Adrenal gland (tissue), 5 donors: ENCODE measurements around the gene NR5A2.

ENCODE experiments used
- POLR2A ChIP-seq, 2 donors: fragments of 450-650 bp; IDR thresholded peaks; one replicate each; pipeline ENCODE4 v1.6.1; 2017; ENCODE audit warnings: antibody characterized with exemption in 2 of 2, mild to moderate bottlenecking in 2 of 2, moderate library complexity in 1 of 2
- TF ChIP-seq, protein P1 (sequence below), 6 experiments: fragments of 450-650 bp in 4 of 6; fragments of 200-600 bp in 2 of 6; sonication (generic) in 1 of 6; IDR thresholded peaks; 1 replicate in 5 of 6; 2 replicates in 1 of 6; pipeline versions ENCODE4 v1.5.1 to v1.8.0; 2016 to 2021; ENCODE audit warnings: antibody characterized with exemption in 6 of 6, mild to moderate bottlenecking in 2 of 6, moderate library complexity in 1 of 6
- donor health status: DM: no; HTN: no; CAD: no.

DNA sequence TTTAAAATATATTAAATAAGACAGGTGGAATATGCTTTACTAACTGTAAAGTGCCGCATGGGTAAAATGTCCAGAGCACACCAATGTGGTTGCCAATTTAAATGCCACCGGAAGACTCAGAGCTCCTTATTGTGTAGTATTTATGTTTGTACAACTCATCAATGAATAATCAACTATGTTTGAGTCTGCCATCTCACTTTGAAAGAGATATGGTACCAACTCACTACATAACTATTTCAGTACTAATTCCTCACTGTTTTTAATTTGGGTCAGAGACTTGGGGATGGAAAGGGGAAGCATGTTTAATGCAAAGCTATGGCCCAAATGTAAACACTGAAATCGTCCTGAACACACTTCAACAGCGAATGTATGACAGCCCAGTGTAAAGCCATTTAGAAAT is 144.8 kb downstream of the NR5A2 start:
- TF ChIP-seq, protein P1, sequence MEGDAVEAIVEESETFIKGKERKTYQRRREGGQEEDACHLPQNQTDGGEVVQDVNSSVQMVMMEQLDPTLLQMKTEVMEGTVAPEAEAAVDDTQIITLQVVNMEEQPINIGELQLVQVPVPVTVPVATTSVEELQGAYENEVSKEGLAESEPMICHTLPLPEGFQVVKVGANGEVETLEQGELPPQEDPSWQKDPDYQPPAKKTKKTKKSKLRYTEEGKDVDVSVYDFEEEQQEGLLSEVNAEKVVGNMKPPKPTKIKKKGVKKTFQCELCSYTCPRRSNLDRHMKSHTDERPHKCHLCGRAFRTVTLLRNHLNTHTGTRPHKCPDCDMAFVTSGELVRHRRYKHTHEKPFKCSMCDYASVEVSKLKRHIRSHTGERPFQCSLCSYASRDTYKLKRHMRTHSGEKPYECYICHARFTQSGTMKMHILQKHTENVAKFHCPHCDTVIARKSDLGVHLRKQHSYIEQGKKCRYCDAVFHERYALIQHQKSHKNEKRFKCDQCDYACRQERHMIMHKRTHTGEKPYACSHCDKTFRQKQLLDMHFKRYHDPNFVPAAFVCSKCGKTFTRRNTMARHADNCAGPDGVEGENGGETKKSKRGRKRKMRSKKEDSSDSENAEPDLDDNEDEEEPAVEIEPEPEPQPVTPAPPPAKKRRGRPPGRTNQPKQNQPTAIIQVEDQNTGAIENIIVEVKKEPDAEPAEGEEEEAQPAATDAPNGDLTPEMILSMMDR (IDR thresholded peaks at IDR 0.05) = no peak
- TF ChIP-seq POLR2A (IDR thresholded peaks at IDR 0.05) = no peak
